ENCODE measurements around the gene SH3BP2.

Gene SH3BP2

DNA sequence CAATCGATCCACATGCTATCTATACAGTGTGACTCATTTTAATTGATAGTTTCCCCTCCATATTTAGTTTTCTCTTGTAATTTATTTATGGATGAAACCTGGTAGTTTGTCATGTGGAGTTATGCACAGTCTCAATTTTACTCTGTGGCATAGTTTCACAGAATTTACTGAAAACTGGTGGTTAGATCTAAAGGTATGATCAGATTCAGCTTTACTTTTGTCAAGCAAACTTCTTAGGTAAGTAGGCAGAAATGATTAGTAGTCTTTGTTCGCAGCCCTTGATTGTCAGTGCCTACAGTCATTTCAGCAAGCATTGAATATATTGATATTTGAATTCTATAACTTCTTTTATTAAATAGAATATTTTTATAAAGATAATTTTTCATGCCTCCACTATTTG lies 53.3 kb downstream of the SH3BP2 start:
- Histone ChIP-seq H3K4me1 (ENCODE audit: insufficient read depth, low read length) (peaks cover 49% of the 10 kb centered on the region), H3K9ac (ENCODE audit: low read length) (no peak overlapping the region), H3K27ac (ENCODE audit: low read depth, low read length) (no peak overlapping the region), H3K4me3 (ENCODE audit: low read depth in 1 of 2, low read length in 2 of 2) (no peak overlapping the region), H3K36me3 (ENCODE audit: insufficient read depth, low read length) (no peaks in the 10 kb centered on the region), H3K27me3 (ENCODE audit: control insufficient read depth in 1 of 2, insufficient read depth in 2 of 2, low read length in 2 of 2) (no peaks in the 10 kb centered on the region), H3K9me3 (ENCODE audit: low read length) (no peaks in the 10 kb centered on the region)

DNA sequence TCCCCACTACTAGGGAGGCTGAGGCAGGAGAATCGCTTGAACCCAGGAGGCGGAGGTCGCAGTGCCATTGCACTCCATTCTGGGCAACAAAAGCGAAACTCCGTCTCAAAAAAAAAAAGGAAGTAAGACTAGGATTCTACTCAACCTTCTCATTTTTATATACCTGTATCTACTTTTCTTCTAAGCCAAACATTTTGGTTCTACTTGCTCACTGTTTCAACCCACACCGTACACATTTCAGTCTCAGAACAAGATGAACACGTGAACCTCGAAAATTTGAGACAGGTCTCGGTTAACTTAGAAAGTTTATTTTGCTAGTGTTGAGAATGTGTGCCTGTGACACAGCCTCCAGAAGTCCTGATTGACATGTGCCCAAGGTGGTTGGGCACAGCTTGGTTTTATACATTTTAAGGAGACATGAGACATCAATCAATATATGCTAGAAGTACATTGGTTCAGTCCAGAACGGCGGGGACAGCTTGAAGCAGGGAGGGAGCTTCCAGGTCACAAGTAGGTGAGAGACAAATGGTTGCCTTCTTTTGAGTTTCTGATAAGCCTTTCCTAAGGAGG lies 54.5 kb downstream of the SH3BP2 start:
- Histone ChIP-seq H3K9me3 (ENCODE audit: low read length) (no peaks in the 10 kb centered on the region), H3K4me3 (ENCODE audit: low read depth in 1 of 2, low read length in 2 of 2) (no peak overlapping the region), H3K27me3 (ENCODE audit: control insufficient read depth in 1 of 2, insufficient read depth in 2 of 2, low read length in 2 of 2) (no peaks in the 10 kb centered on the region), H3K36me3 (ENCODE audit: insufficient read depth, low read length) (no peaks in the 10 kb centered on the region), H3K27ac (ENCODE audit: low read depth, low read length) (no peak overlapping the region), H3K9ac (ENCODE audit: low read length) (no peak overlapping the region), H3K4me1 (ENCODE audit: insufficient read depth, low read length) (peaks cover 56% of the 10 kb centered on the region)

DNA sequence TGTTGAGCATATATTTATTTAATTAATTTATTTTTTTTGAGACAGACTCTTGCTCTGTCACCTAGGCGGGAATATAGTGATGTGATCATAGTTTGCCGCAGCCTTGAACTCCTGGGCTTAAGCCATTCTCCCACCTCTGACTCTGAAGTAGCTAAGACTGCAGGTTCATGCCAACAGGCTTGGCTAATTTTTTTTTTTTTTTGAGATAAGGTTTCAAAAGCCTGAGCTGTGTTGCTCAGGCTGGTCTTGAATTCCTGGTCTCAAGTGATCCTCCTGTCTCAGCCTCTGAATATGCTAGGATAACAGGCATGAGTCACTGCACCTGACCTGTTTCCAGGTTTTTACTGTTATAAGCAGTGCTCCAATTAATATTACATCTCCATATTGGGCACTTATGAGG lies 55.6 kb downstream of the SH3BP2 start:
- Histone ChIP-seq H3K36me3 (ENCODE audit: insufficient read depth, low read length) (no peaks in the 10 kb centered on the region), H3K27me3 (ENCODE audit: control insufficient read depth in 1 of 2, insufficient read depth in 2 of 2, low read length in 2 of 2) (no peaks in the 10 kb centered on the region), H3K27ac (ENCODE audit: low read depth, low read length) (no peak overlapping the region), H3K4me1 (ENCODE audit: insufficient read depth, low read length) (peaks cover 56% of the 10 kb centered on the region), H3K9me3 (ENCODE audit: low read length) (no peaks in the 10 kb centered on the region), H3K9ac (ENCODE audit: low read length) (no peak overlapping the region), H3K4me3 (ENCODE audit: low read depth in 1 of 2, low read length in 2 of 2) (no peak overlapping the region)

DNA sequence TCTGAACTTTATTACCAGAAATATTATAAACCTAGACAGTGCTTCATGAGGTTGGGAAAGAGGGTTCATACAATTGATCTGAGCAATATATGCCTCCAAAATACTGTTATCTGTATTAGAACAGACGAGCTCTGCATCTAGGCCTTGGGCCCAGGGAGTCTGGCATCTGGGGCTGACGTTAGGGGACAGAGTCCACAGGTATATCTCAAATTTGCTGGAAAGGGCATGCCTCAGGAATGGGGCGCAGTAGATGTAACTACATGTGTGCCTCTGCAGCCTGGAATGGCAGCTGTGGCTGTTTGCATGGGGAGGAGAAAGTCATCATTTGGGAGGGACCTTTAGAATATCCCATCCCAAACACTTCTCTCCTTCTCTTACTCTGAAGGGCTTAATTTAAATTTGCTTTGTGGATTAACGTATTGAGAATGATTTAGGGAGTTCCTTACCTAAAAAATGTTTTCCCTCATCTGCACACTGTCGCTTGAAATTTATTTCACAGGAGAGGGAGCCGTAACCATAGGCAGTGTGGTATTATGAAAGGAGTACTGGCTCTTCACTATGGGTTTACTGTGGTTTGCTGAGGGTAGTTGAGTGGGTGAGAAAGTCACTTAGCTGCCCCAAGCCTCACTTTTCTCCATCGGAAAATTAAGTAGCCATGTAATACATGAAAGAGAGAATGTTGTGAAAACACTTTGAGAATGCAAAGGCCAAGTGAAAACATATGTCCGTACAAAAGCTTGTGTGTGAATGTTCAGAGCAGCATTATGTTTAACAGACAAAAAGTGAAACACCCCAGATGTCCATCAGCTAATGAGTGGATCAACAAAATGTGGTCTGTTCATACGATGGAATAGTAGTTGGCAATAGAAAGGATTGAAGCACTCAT lies 56.6 kb downstream of the SH3BP2 start:
- H3K36me3 ChIP-seq (ENCODE audit: insufficient read depth, low read length), result peaks cover 8% of the 10 kb centered on the region
- H3K4me3 ChIP-seq (ENCODE audit: low read depth in 1 of 2, low read length in 2 of 2), result no peak overlapping the region
- H3K27me3 ChIP-seq (ENCODE audit: control insufficient read depth in 1 of 2, insufficient read depth in 2 of 2, low read length in 2 of 2), result no peaks in the 10 kb centered on the region
- H3K9ac ChIP-seq (ENCODE audit: low read length), result no peak overlapping the region
- peaks cover 57% of the 10 kb centered on the region for H3K4me1 ChIP-seq (ENCODE audit: insufficient read depth, low read length)
- no peaks in the 10 kb centered on the region for H3K9me3 ChIP-seq (ENCODE audit: low read length)
- no peak overlapping the region for H3K27ac ChIP-seq (ENCODE audit: low read depth, low read length)

GRCh38 chr4:2850966-2851798 lies 58.3 kb downstream of the SH3BP2 start:
- H3K36me3 ChIP-seq (ENCODE audit: insufficient read depth, low read length), result peaks cover 15% of the 10 kb centered on the region
- no peak overlapping the region for H3K4me3 ChIP-seq (ENCODE audit: low read depth in 1 of 2, low read length in 2 of 2)
- no peaks in the 10 kb centered on the region for H3K9me3 ChIP-seq (ENCODE audit: low read length)
- H3K4me1 ChIP-seq (ENCODE audit: insufficient read depth, low read length), result peaks cover 57% of the 10 kb centered on the region
- no peak overlapping the region for H3K27ac ChIP-seq (ENCODE audit: low read depth, low read length)
- H3K27me3 ChIP-seq (ENCODE audit: control insufficient read depth in 1 of 2, insufficient read depth in 2 of 2, low read length in 2 of 2), result no peaks in the 10 kb centered on the region
- H3K9ac ChIP-seq (ENCODE audit: low read length), result no peak overlapping the region

DNA sequence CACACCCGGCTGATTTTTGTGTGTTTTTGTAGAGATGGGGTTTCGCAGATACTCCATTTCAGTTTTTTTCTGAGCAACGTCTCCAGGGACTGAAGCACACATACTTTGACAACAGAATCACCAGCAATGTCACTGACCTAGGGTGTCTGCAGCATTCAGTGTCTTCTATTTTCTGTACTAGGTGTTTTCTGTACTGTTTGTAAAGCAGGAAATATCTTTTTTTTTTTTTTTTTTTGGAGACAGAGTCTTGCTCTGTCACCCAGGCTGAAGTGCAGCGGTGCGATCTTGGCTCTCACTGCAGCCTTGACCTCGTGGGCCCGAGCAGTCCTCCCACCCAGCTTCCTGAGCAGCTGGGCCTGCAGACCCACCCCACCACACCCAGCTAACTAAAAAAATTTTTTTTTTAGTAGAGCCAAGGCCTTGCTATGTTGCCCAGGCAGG lies 59.6 kb downstream of the SH3BP2 start:
- Histone ChIP-seq H3K27me3 (ENCODE audit: control insufficient read depth in 1 of 2, insufficient read depth in 2 of 2, low read length in 2 of 2) (no peaks in the 10 kb centered on the region), H3K27ac (ENCODE audit: low read depth, low read length) (no peak overlapping the region), H3K36me3 (ENCODE audit: insufficient read depth, low read length) (peaks cover 15% of the 10 kb centered on the region), H3K9me3 (ENCODE audit: low read length) (no peaks in the 10 kb centered on the region), H3K4me3 (ENCODE audit: low read depth in 1 of 2, low read length in 2 of 2) (no peak overlapping the region), H3K9ac (ENCODE audit: low read length) (no peak overlapping the region), H3K4me1 (ENCODE audit: insufficient read depth, low read length) (peaks cover 53% of the 10 kb centered on the region)

- Histone ChIP-seq H3K27ac (ENCODE audit: low read depth, low read length) (no peak overlapping the region), H3K9me3 (ENCODE audit: low read length) (no peaks in the 10 kb centered on the region), H3K4me3 (ENCODE audit: low read depth in 1 of 2, low read length in 2 of 2) (no peak overlapping the region), H3K4me1 (ENCODE audit: insufficient read depth, low read length) (peaks cover 51% of the 10 kb centered on the region), H3K27me3 (ENCODE audit: control insufficient read depth in 1 of 2, insufficient read depth in 2 of 2, low read length in 2 of 2) (no peaks in the 10 kb centered on the region), H3K36me3 (ENCODE audit: insufficient read depth, low read length) (peaks cover 15% of the 10 kb centered on the region), H3K9ac (ENCODE audit: low read length) (no peak overlapping the region)
Measured at GRCh38 chr4:2855584-2855983, 62.7 kb downstream of the SH3BP2 start.

DNA sequence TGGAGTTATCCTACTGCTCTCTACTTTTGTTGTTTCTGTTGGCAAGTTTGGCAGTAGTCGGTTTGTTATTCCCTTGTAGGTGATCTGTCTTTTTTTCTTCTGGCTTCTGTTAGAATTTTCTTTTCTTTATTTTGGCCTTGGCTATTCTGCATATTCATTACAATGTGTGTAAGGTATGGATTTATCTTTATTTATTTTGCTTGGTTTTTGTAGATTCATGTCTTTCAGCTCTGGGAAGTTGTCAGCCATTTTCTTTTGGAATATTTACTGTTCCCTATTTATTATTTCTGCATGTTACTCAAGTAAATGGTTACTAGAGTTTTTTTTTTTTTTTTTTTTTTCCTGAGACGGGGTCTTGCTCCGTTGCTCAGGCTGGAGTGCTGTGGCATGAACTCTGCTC lies 63.4 kb downstream of the SH3BP2 start:
- Histone ChIP-seq H3K4me3 (ENCODE audit: low read depth in 1 of 2, low read length in 2 of 2) (no peak overlapping the region), H3K4me1 (ENCODE audit: insufficient read depth, low read length) (peaks cover 54% of the 10 kb centered on the region), H3K27me3 (ENCODE audit: control insufficient read depth in 1 of 2, insufficient read depth in 2 of 2, low read length in 2 of 2) (no peaks in the 10 kb centered on the region), H3K27ac (ENCODE audit: low read depth, low read length) (no peak overlapping the region), H3K9me3 (ENCODE audit: low read length) (no peaks in the 10 kb centered on the region), H3K36me3 (ENCODE audit: insufficient read depth, low read length) (peaks cover 15% of the 10 kb centered on the region), H3K9ac (ENCODE audit: low read length) (no peak overlapping the region)

DNA sequence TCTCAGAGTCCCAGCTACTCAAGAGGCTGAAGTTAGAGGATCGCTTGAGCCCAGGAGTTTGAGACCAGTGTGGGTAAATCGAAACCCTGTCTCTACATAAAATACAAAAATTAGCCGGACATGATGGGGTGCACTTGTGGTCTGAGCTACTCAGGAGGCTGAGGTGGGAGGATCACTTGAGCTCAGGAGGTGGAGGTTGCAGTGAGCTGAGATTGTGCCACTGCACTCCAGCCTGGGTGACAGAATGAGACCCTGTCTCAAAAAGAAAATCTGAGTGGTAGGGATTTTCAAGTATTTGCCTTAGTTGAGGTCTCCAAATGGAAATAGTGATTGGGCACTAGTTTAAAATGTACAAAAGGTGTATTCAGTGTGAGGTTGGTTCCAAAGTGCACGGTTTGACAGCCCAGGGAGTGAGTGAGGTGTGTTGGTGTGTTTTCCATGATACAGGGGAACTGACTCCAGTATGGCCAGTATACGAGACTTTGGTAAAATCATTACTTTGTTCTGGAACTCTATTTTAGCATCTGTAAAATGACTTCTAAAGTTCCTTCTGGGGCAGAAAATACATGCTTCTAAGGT lies 64.6 kb downstream of the SH3BP2 start:
- Histone ChIP-seq H3K27me3 (ENCODE audit: control insufficient read depth in 1 of 2, insufficient read depth in 2 of 2, low read length in 2 of 2) (no peaks in the 10 kb centered on the region), H3K9me3 (ENCODE audit: low read length) (no peaks in the 10 kb centered on the region), H3K9ac (ENCODE audit: low read length) (no peak overlapping the region), H3K27ac (ENCODE audit: low read depth, low read length) (no peak overlapping the region), H3K4me3 (ENCODE audit: low read depth in 1 of 2, low read length in 2 of 2) (no peak overlapping the region), H3K4me1 (ENCODE audit: insufficient read depth, low read length) (peaks cover 59% of the 10 kb centered on the region), H3K36me3 (ENCODE audit: insufficient read depth, low read length) (peaks cover 15% of the 10 kb centered on the region)

GRCh38 chr4:2858451-2859217 lies 65.7 kb downstream of the SH3BP2 start:
- peaks cover 60% of the 10 kb centered on the region for H3K4me1 ChIP-seq (ENCODE audit: insufficient read depth, low read length)
- H3K9me3 ChIP-seq (ENCODE audit: low read length), result no peaks in the 10 kb centered on the region

More at GRCh38 chr4:2858451-2859217, 65.7 kb downstream of the SH3BP2 start:
- Histone ChIP-seq H3K36me3 (ENCODE audit: insufficient read depth, low read length) (peaks cover 15% of the 10 kb centered on the region), H3K27me3 (ENCODE audit: control insufficient read depth in 1 of 2, insufficient read depth in 2 of 2, low read length in 2 of 2) (no peaks in the 10 kb centered on the region), H3K27ac (ENCODE audit: low read depth, low read length) (no peak overlapping the region), H3K9ac (ENCODE audit: low read length) (no peak overlapping the region), H3K4me3 (ENCODE audit: low read depth in 1 of 2, low read length in 2 of 2) (no peak overlapping the region)
